Measurements from ENCODE around the gene PLB1.
A peak's percentile ranks its signal among the peaks of the same experiment; 100 is the strongest.

PLB1 gene

DNA sequence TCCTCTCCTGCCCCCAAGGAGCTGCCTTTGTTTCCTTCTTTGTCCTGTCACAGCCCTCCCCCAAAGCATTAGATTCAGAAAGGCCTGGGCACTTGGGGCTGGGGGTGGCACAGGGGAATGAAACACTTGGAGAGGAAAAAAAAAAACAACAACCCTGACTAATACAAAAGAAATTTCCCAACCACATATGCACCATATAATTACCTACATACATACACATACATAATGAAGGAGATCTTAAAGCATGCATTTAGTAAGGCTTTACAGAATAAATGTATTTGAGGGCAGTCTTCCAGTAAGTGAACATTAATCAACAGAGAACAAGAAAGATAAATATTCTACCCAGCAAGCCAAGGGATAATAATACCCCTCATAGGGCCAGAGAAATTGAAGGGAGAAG lies 185.7 kb downstream of the PLB1 start:
- Mint-ChIP-seq H3K4me1 (ENCODE audit: low read depth in 2 of 2) (peaks cover 16 to 22% of the 10 kb centered on the region in 2 donors), H3K27me3 (no peaks in the 10 kb centered on the region), H3K36me3 (ENCODE audit: insufficient read depth) (no peaks in the 10 kb centered on the region), H3K4me3 (no peak overlapping the region), H3K27ac (peak overlapping the region; percentile 92 to 93), H3K9me3 (no peaks in the 10 kb centered on the region)
- ATAC-seq (replicated peaks) (peak; percentile 51), DNase-seq (no peak)

DNA sequence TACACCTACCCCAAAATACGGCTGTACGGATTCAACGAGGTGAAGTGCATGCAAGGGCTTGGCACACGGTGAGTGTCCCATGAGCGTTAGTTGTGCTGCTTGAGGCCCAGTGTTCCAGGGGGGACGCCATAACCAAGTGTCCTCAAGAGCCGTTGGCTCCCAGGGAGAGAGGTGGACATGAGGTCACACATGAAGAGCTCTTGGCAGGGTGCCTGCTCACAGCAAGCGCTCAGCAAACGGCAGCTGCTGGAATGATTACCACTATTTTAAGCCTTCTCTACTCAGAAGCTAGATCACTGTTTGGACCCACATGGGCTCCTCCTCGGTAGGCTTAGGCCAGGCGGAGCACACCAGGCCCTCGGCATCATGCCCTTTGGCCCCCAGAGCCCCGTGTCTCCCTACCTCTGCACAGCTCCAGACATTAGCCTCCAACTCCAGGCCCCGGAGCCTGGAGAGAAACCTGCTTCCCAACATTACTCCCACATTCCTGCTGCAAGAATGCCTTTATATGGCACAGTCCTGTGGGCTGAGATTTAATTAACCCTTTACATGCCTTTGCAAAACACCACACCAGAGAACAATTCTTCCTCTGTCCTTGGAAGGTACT lies 187.3 kb downstream of the PLB1 start:
- ATAC-seq (replicated peaks) (no peak), DNase-seq (no peak)
- H3K9me3 Mint-ChIP-seq, result no peaks in the 10 kb centered on the region
- no peaks in the 10 kb centered on the region for H3K27me3 Mint-ChIP-seq
- peak overlapping the region; percentile 25 to 92 for H3K27ac Mint-ChIP-seq
- H3K4me3 Mint-ChIP-seq, result no peak overlapping the region
- no peaks in the 10 kb centered on the region for H3K36me3 Mint-ChIP-seq (ENCODE audit: insufficient read depth)
- H3K4me1 Mint-ChIP-seq (ENCODE audit: low read depth in 2 of 2), result peaks cover 16 to 22% of the 10 kb centered on the region in 2 donors

DNA sequence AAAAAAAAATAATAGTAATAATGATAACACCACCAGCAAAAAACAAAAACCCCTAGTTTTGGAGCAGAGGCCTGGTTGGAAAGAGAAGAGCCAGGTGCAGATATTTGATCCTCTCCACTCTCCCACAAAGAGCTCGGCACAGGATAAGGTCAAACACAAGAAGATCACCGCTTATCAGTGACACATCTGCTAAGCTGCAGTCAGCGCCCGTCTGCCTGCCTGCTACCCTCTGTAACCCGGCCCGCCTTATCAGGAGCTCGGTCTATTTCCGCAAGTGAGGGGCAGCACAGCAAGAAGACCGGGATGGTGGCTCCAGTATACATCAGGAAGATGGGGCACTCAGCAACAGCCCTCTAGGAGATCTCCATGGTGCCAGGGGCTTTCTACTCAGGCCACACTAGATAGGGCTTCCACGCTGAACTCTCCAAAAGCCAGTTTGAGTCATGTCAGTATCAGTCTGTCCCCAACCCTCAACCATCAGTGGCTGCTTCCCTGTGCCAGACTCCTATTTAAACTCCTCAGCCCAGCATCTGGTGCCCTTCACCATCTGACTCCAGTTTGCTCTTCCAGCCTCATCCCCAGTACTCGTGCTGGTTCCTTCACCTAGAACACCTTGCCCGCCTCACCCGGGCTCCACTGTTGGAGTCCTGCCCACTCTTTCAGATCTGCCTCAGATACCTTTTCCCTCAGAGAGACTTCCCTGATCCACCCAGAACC lies 188.4 kb downstream of the PLB1 start:
- no peak for ATAC-seq (replicated peaks)
- H3K27me3 Mint-ChIP-seq, result no peaks in the 10 kb centered on the region
- no peaks in the 10 kb centered on the region for H3K36me3 Mint-ChIP-seq (ENCODE audit: insufficient read depth)
- H3K27ac Mint-ChIP-seq, result peak overlapping the region; percentile 14 to 27
- no peak overlapping the region for H3K4me3 Mint-ChIP-seq
- DNase-seq, result no peak
- no peaks in the 10 kb centered on the region for H3K9me3 Mint-ChIP-seq
- peaks cover 16 to 22% of the 10 kb centered on the region in 2 donors for H3K4me1 Mint-ChIP-seq (ENCODE audit: low read depth in 2 of 2)

DNA sequence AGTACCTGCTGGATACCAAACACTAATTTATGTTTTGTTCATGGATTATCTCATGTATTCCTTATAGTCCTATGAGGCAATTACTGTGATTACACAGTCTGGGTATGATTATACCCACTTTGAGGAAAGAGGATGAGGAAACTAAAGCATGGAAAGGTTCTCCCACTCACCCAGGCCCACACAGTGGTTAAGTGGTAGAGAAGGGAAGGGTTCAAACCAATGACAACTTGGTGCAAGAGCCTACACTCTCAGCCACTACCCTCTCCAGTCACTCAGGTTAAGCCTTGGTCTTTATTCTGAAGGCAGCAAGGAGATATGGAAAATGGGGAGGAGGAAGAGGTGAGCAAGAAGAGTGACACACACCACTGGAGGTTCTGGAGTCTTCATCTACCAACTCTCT lies 191.3 kb downstream of the PLB1 start:
- Mint-ChIP-seq H3K4me3 (no peak overlapping the region), H3K36me3 (ENCODE audit: insufficient read depth) (no peaks in the 10 kb centered on the region), H3K9me3 (no peaks in the 10 kb centered on the region), H3K4me1 (ENCODE audit: low read depth in 2 of 2) (peaks cover 0 to 6% of the 10 kb centered on the region in 2 donors), H3K27me3 (no peaks in the 10 kb centered on the region), H3K27ac (no peak overlapping the region)
- DNase-seq, result no peak
- no peak for ATAC-seq (replicated peaks)

DNA sequence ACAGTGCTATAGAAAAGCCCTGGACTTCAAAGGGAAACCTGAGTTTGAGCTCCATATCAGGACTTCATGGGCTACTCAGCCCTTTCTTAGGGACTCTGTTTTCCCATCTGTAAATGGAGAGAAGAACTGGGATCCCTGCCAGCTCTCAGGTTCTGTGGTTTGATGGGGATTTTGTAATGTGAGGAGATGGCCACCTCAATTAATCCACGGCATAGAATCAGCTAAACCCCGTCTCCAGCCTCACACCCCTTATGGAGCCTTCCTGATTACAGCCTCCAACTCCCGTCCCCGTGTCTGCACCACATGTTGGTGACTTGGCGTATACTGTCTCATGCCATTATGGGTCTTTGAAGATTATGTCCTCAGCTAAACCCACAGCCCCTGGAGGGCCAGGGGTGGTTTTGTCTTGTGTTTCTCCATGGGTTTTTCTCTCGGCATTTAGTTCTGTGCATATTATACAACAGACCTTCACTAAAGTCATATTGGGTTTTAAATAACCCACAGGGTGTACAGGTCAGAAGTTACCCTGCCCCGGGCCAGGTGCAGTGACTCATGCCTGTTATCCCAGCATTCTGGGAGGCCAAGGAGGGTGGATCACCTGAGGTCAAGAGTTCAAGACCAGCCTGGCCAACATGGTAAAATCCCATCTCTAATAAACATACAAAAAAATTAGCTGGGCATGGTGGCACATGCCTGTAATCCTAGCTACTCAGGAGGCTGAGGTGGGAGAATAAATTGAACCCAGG lies 192.0 kb downstream of the PLB1 start:
- H3K4me3 Mint-ChIP-seq, result no peak overlapping the region
- no peak for ATAC-seq (replicated peaks)
- no peaks in the 10 kb centered on the region for H3K9me3 Mint-ChIP-seq
- H3K27ac Mint-ChIP-seq, result no peak overlapping the region
- no peaks in the 10 kb centered on the region for H3K36me3 Mint-ChIP-seq (ENCODE audit: insufficient read depth)
- peaks cover 0 to 4% of the 10 kb centered on the region in 2 donors for H3K27me3 Mint-ChIP-seq
- no peak for DNase-seq
- H3K4me1 Mint-ChIP-seq (ENCODE audit: low read depth in 2 of 2), result peaks cover 0 to 5% of the 10 kb centered on the region in 2 donors

DNA sequence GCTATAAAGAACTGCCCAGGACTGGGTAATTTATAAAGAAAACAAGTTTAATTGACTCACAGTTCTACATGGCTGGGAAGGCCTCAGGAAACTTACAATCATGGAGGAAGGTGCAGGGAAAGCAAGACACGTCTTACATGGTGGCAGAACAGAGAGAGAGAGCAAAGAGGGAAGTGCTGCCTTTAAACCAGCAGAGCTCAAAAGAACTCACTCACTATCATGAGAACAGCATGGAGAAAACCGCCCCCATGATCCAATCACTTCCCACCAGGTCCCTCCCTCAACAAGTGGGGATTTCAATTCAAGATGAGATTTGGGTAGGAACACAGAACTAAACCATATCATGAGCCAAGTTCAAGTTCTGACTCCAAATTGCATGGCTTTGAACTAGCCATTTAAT lies 193.0 kb downstream of the PLB1 start:
- ATAC-seq (replicated peaks) (no peak), DNase-seq (no peak)
- Mint-ChIP-seq H3K36me3 (ENCODE audit: insufficient read depth) (no peaks in the 10 kb centered on the region), H3K9me3 (no peaks in the 10 kb centered on the region), H3K27ac (peak overlapping the region in 1 of 2 donors; percentile 49), H3K4me3 (no peak overlapping the region), H3K27me3 (peaks cover 0 to 6% of the 10 kb centered on the region in 2 donors), H3K4me1 (ENCODE audit: low read depth in 2 of 2) (peaks cover 0 to 5% of the 10 kb centered on the region in 2 donors)

DNA sequence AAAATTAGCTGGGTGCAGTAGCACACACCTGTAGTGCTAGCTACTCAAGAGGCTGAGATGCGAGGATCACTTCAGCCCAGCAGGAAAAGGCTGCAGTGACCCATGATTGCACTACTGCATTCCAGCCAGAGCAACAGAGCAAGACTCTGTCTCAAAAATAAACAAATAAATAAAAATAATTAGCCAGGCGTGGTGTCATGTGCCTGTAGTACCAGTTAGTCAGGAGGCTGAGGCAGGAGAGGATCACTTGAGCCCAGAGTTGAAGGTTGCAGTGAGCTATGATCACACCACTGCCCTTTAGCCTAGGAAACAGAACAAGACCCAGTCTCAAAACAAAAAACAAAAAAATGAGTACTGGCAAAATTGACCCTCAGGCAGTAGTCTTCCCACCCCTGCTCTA lies 193.9 kb downstream of the PLB1 start:
- no peaks in the 10 kb centered on the region for H3K36me3 Mint-ChIP-seq (ENCODE audit: insufficient read depth)

DNA sequence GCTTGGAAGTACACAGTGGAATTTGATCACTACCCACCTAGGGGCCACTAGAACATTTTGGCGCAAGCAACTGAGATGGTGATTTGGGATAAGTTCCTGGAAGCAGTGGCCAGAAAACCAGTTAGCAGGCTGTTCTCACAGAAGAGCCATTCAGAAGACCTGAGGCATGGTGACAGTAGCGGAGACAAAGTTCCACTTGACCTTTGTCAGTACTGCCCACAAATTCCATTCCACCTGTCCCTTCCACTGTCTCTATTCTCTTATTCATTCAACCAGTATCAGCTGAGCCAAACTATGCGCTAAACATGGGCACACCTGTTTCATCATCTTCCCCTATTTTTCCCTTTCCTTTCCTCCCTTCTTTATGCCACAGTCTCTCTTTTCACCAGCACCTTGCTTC lies 196.6 kb downstream of the PLB1 start:
- DNase-seq (no peak), ATAC-seq (replicated peaks) (no peak)
- no peak overlapping the region for H3K27ac Mint-ChIP-seq
- no peaks in the 10 kb centered on the region for H3K9me3 Mint-ChIP-seq
- no peaks in the 10 kb centered on the region for H3K4me1 Mint-ChIP-seq (ENCODE audit: low read depth in 2 of 2)
- no peaks in the 10 kb centered on the region for H3K36me3 Mint-ChIP-seq (ENCODE audit: insufficient read depth)
- no peak overlapping the region for H3K4me3 Mint-ChIP-seq
- peaks cover 0 to 6% of the 10 kb centered on the region in 2 donors for H3K27me3 Mint-ChIP-seq

More for the DNA sequence above, 193.9 kb downstream of the PLB1 start:
- H3K9me3 Mint-ChIP-seq, result no peaks in the 10 kb centered on the region
- no peak overlapping the region for H3K4me3 Mint-ChIP-seq
- no peak for DNase-seq
- ATAC-seq (replicated peaks), result no peak
- H3K27ac Mint-ChIP-seq, result no peak overlapping the region
- peaks cover 0 to 6% of the 10 kb centered on the region in 2 donors for H3K27me3 Mint-ChIP-seq
- H3K4me1 Mint-ChIP-seq (ENCODE audit: low read depth in 2 of 2), result peaks cover 0 to 1% of the 10 kb centered on the region in 2 donors

DNA sequence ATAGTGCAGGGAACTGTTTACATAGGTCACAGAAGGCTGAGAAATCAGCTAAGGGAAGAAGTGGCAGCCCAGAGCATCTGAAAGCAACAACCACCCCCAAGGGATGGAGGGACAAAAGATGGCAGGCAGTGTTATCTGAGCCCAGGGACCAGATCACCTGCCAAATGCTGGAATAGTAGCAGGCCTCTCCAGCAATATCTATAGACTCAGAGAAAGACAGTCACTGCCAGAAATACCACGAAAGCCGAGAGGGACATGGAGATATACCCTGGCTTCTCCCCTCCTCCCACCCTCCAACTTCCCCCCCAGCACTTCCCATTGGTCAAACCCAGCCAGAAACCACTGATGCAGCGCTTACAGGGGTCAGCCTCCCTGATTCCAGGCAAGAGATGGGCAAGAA lies 197.4 kb downstream of the PLB1 start:
- Mint-ChIP-seq H3K4me3 (no peak overlapping the region), H3K27me3 (peaks cover 0 to 6% of the 10 kb centered on the region in 2 donors), H3K4me1 (ENCODE audit: low read depth in 2 of 2) (no peaks in the 10 kb centered on the region), H3K9me3 (no peaks in the 10 kb centered on the region), H3K27ac (no peak overlapping the region), H3K36me3 (ENCODE audit: insufficient read depth) (no peaks in the 10 kb centered on the region)
- ATAC-seq (replicated peaks) (no peak), DNase-seq (no peak)
